Bone marrow (tissue), 2 donors: ENCODE measurements around the gene ADAMTS16.

Experiments used
- DNase-seq, 2 donors: peaks; one replicate each; lab custom pipeline; 2025; lab: John Stamatoyannopoulos, UW

ADAMTS16 gene

DNA sequence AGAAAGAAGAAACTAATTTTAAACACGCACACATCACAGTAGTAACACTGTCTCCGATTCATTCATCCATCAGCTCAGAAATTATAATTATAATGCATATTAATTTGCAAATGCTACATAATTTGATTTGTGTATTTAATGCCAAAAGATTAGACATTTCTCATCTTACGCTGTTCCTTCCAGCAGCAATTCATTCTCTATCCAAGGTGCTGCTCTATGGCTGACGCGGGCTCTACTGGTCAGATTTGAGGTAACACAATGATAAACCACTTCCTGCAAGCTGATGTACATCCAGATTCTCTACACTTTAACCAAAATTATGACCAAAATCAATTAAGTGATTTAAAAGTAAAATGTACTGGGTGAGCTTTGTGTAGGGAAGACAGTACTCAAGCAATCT lies 204.5 kb downstream of the ADAMTS16 start:
- DNase-seq, result no peak

GRCh38 chr5:5347442-5347841 lies 207.3 kb downstream of the ADAMTS16 start:
- no peak for DNase-seq

DNA sequence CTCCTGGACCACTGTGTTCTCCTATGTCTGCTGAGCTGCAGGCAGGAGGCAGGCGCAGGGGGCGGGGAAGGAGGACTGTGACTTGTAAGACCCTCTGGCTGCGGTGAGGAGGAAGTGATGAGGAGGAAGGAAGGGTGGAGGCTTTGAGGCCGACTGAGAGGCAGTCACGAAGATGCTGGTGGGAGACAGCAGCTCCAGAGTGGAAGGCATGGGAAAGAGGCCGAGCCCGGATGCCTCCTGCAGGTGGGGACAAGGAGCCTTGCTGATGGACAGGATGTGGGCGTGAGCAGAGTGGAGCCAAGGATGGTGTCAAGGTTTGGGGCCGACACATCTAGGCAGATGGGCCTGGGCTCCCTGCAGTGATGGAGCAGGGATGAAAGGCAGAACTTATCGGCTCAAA lies 208.0 kb downstream of the ADAMTS16 start:
- DNase-seq, result no peak

GRCh38 chr5:5348576-5348975 lies 208.4 kb downstream of the ADAMTS16 start:
- DNase-seq, result no peak

GRCh38 chr5:5350101-5350500 lies 210.0 kb downstream of the ADAMTS16 start:
- no peak for DNase-seq

- no peak for DNase-seq
These were observed 211.3 kb downstream of the ADAMTS16 start for GRCh38 chr5:5351288-5351979.

GRCh38 chr5:5352675-5353074 lies 212.5 kb downstream of the ADAMTS16 start:
- no peak for DNase-seq

- DNase-seq, result no peak
These were observed 213.6 kb downstream of the ADAMTS16 start for GRCh38 chr5:5353681-5354080.

GRCh38 chr5:5356765-5357164 lies 216.6 kb downstream of the ADAMTS16 start:
- no peak for DNase-seq

DNA sequence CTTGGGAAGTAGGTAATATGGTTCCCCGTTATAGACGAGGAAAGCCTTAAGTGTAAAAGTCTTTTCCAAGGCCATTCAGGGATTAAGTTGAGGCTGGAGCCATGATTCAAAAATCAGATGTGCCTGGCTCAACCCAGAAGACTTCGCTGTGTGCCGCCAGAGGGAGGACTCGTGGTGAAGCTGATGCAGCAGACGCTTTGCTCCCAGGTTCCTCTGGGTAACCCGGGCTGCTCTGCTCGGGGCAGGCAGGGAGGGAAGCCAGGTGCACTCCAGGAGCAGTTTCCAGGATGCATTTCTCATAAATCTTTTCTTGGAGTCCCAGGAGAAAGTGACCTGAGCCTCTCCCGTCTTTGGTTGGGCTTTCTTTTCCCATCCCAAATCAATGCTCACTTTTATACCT lies 219.5 kb downstream of the ADAMTS16 start:
- no peak for DNase-seq

DNA sequence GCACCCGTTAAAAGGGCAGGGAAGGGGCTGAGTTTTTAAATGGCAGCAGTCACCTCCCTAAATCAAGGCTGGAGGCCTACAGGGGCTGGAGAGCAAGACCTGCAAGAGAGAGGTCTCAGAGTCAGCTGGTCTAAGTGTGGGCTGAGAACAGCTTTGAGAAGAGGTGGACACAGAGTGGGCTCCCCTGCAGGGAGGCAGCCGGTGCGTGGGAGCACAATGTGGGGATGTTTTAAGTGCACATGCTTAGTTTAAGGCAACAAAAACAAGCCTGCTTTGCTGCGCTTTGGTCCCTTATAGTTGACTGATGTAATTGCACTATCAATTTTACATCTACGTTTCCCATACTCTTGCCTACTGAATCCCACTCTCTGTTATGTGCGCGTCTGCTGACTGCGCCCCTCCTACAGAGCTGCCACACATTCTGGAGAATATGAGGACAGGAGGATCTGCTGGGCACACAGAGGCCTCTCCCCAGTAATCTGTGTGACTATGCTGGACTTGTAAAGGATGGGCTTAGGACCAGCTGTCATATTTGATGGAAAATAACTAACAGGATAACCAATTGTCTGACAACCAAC lies 220.3 kb downstream of the ADAMTS16 start:
- no peak for DNase-seq

DNA sequence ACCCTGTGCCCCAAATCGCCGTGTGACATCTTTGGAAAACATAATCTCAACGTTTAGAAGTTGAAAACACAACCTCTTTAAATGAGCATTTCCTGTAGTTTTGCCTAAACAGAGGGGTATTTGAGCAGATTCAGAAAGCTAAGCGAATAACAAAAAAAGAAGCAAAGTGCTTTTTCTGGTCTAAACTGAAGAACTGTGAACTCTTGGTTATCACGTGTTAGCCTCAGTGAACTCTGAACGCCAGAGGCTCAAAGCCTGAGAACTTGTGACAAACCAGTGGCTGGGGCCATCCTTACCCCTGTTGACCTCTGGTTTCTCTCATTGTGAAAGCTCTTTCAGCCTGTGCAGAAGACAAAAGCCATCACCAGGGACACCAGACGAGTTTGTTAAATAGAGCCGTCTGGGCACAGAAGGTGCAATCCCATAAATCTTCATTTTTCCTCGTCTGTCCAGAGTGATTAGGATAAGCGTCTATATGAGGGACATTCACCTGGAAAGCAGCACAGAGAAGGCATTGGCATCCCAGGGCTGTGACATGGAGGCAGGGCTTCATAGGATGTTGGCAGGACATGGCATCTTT lies 220.9 kb downstream of the ADAMTS16 start:
- no peak for DNase-seq

GRCh38 chr5:5363045-5363444 lies 222.9 kb downstream of the ADAMTS16 start:
- DNase-seq, result no peak

GRCh38 chr5:5364932-5365331 lies 224.8 kb downstream of the ADAMTS16 start:
- DNase-seq, result no peak

DNA sequence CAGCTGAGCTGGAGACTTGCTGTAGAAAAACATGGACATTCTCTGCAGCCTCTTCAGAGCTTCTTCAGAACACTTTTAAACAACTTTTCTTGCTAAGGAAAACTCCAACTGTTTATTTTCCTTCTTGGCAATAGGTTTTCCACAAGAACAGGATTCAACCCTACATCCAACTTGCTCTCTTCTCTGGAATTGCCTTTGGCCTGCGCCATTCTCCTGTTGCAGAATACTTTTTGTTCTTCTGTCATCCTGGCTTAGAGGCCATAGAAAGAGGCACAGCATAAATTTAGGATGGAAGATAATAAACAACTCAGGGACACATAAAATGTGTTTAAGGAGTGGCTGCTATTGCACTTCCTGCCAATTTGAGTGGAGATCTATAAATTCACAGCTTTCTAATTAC lies 227.6 kb downstream of the ADAMTS16 start:
- no peak for DNase-seq

DNA sequence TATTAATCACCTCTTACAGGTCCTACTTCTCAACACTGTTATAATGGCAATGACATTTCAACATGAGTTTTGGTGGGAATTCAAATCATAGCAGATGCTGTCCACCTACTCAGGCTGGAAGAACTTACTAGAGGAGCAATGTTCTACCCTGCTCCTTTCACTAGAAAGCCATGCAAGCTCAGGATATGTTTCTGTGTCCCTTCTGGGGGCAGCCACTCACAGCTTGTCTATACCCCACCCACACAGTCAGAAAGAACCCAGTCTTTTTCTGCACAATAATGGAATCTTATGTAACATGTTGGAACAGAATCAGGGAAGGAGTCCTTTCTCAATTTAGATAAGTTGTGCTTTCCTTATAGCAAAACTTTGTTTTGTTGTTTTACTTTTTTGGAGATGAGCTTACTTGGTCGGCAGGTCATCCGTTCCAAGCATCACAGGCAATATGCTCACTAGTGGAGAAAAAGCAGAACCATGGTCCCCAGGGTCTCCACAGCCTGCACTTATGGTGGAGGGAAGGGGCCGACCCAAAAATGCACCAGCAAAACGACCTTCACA lies 229.0 kb downstream of the ADAMTS16 start:
- no peak for DNase-seq
